Neural cell (in vitro differentiated cells): Measurements from ENCODE around the gene NEK6. TPM values are rescaled to one million over a fixed set of nuclear protein-coding genes. Genes with fewer than 3 reads are reported as not detected.

Experiments used
- H2AFZ ChIP-seq: fragments of 200-600, 300-800 bp; sonication (generic), shearing (Covaris generic); 2 replicates; pipeline ENCODE4 v1.6.0; 2014; ENCODE audit warnings: low read depth, mild to moderate bottlenecking, antibody characterized with exemption, low read length, moderate library complexity
- H3F3A ChIP-seq: fragments of 200-600 bp; shearing (Covaris generic); 2 replicates; pipeline ENCODE4 v1.6.1; 2016; ENCODE audit warnings: mild to moderate bottlenecking, moderate library complexity, mixed read lengths, antibody characterized with exemption, low read length; ENCODE audit not compliant: insufficient read depth, poor library complexity, severe bottlenecking
- H3K27ac ChIP-seq: fragments of 200-600, 300-800 bp; sonication (generic), shearing (Covaris generic); 2 replicates; pipeline ENCODE4 v1.5.1; 2014; ENCODE audit warnings: mild to moderate bottlenecking, low read length, moderate library complexity
- H3K27me3 ChIP-seq: fragments of 300-800, 200-600 bp; sonication (generic), shearing (Covaris generic); 2 replicates; pipeline ENCODE4 v1.6.0; 2014; ENCODE audit warnings: mild to moderate bottlenecking, low read depth, low read length, moderate library complexity; ENCODE audit not compliant: insufficient read depth
- H3K36me3 ChIP-seq: fragments of 300-800, 200-600 bp; sonication (generic), shearing (Covaris generic); 2 replicates; pipeline ENCODE4 v1.5.1; 2014; ENCODE audit warnings: mild to moderate bottlenecking, antibody characterized with exemption, low read length, moderate library complexity; ENCODE audit not compliant: insufficient read depth
- H3K4me2 ChIP-seq: fragments of 300-800, 200-600 bp; sonication (generic), shearing (Covaris generic); 2 replicates; pipeline ENCODE4 v1.6.0; 2014; ENCODE audit warnings: mild to moderate bottlenecking, low read length
- H3K4me3 ChIP-seq: fragments of 300-800, 200-600 bp; sonication (generic), shearing (Covaris generic); 2 replicates; pipeline ENCODE4 v1.5.1; 2014; ENCODE audit warnings: mild to moderate bottlenecking, low read length, moderate library complexity
- H3K79me2 ChIP-seq: fragments of 200-600 bp; shearing (Covaris generic); replicated peaks from 2 replicates; pipeline ENCODE4 v1.6.0; 2014; ENCODE audit warnings: mild to moderate bottlenecking, low read length, moderate library complexity; ENCODE audit not compliant: insufficient read depth
- H3K9ac ChIP-seq: fragments of 300-800, 200-600 bp; sonication (generic), shearing (Covaris generic); 2 replicates; pipeline ENCODE4 v1.6.1; 2016; ENCODE audit warnings: mild to moderate bottlenecking, low read length, mixed read lengths
- H3K9me2 ChIP-seq: fragments of 200-600 bp; shearing (Covaris generic); 2 replicates; pipeline ENCODE4 v1.6.1; 2016; ENCODE audit warnings: mild to moderate bottlenecking, low read length, mixed read lengths; ENCODE audit not compliant: insufficient read depth
- H3K9me3 ChIP-seq: fragments of 200-600, 300-800 bp; sonication (generic), shearing (Covaris generic); 2 replicates; pipeline ENCODE4 v1.6.1; 2016; ENCODE audit warnings: mild to moderate bottlenecking, mixed run types, low read length, moderate library complexity, mixed read lengths
- H4K20me1 ChIP-seq: fragments of 200-600 bp; shearing (Covaris generic); 2 replicates; pipeline ENCODE4 v1.6.1; 2016; ENCODE audit warnings: mild to moderate bottlenecking, mixed run types; ENCODE audit not compliant: insufficient read depth
- EP300 ChIP-seq: fragments of 450-650 bp; conservative IDR thresholded peaks from 2 replicates; pipeline ENCODE4 v1.6.1; 2014; ENCODE audit warnings: antibody characterized with exemption, mild to moderate bottlenecking, moderate library complexity; ENCODE audit not compliant: poor library complexity, severe bottlenecking
- EZH2 ChIP-seq: fragments of 200-600, 300-800 bp; shearing (Covaris generic), sonication (generic); IDR thresholded peaks from 2 replicates; pipeline ENCODE4 v1.6.1; 2014; ENCODE audit warnings: antibody characterized with exemption, low read length, borderline replicate concordance, mild to moderate bottlenecking; ENCODE audit not compliant: insufficient read depth, poor library complexity, severe bottlenecking
- MXI1 ChIP-seq: fragments of 450-650 bp; conservative IDR thresholded peaks from 2 replicates; pipeline ENCODE4 v1.6.1; 2014; ENCODE audit warnings: antibody characterized with exemption, mild to moderate bottlenecking; ENCODE audit not compliant: poor library complexity, severe bottlenecking
- POLR2AphosphoS5 ChIP-seq: IDR thresholded peaks from 2 replicates; pipeline ENCODE4 v1.6.1; 2012
- RAD21 ChIP-seq: fragments of 450-650 bp; conservative IDR thresholded peaks from 2 replicates; pipeline ENCODE4 v1.6.1; 2014; ENCODE audit warnings: antibody characterized with exemption, mild to moderate bottlenecking, moderate library complexity
- SMC3 ChIP-seq: fragments of 450-650 bp; conservative IDR thresholded peaks from 2 replicates; pipeline ENCODE4 v1.6.1; 2014; ENCODE audit warnings: antibody characterized with exemption, mild to moderate bottlenecking, moderate library complexity; ENCODE audit not compliant: poor library complexity
- TAF1 ChIP-seq: IDR thresholded peaks from 2 replicates; pipeline ENCODE4 v1.6.1; 2012; ENCODE audit warnings: low read depth
- polyA plus RNA-seq: library from polyadenylated mRNA; depleted of rRNA; stranded (reverse); fragments of >200 nt; gene quantifications from 2 replicates; pipeline ENCODE4 v1.2.3, GENCODE V29; 2014
- TF ChIP-seq, protein P1 (sequence below): fragments of 450-650 bp; IDR thresholded peaks from 2 replicates; pipeline ENCODE4 v1.5.1; 2014; ENCODE audit warnings: antibody characterized with exemption, mild to moderate bottlenecking, moderate library complexity; ENCODE audit not compliant: poor library complexity, severe bottlenecking
- TF ChIP-seq, protein P2 (sequence below): IDR thresholded peaks from 2 replicates; pipeline ENCODE4 v1.6.1; 2012; ENCODE audit warnings: borderline replicate concordance

NEK6 gene
- polyA plus RNA-seq, 1 donor from 2014 or later: 4.6 TPM

DNA sequence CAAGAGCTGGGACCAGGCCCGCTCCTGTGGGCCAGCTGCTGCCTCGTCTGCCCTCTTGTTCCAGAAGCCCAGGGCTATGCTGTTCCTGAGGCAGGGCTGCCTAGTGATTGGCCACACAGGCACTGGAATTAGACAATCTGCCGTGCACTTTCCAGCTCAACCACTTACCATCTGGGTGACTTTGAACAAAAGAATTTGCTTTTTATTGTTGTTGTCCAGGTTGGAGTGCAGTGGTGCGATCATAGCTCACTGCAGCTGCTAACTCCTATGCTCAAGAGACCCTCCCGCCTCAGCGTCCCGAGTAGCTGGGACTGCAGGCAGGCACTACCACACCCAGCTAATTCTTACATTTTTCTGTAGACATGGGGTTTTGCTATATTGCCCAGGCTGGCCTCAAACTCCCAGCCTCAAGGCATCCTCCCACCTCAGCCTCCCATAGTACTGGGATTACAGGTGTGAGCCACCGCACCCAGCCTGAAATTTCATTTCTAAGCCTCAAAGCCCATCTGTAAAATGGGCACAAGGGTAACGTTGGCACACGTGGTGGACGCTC lies 1.2 kb upstream of the NEK6 start:
- no peaks in the 10 kb centered on the region for H3K9me3 ChIP-seq
- H3K27ac ChIP-seq: no peak overlapping the region
- TF ChIP-seq MXI1 (no peak), RAD21 (no peak), POLR2AphosphoS5 (no peak), EZH2 (no peak), EP300 (no peak), TAF1 (no peak), SMC3 (no peak)
- TF ChIP-seq, protein P1, sequence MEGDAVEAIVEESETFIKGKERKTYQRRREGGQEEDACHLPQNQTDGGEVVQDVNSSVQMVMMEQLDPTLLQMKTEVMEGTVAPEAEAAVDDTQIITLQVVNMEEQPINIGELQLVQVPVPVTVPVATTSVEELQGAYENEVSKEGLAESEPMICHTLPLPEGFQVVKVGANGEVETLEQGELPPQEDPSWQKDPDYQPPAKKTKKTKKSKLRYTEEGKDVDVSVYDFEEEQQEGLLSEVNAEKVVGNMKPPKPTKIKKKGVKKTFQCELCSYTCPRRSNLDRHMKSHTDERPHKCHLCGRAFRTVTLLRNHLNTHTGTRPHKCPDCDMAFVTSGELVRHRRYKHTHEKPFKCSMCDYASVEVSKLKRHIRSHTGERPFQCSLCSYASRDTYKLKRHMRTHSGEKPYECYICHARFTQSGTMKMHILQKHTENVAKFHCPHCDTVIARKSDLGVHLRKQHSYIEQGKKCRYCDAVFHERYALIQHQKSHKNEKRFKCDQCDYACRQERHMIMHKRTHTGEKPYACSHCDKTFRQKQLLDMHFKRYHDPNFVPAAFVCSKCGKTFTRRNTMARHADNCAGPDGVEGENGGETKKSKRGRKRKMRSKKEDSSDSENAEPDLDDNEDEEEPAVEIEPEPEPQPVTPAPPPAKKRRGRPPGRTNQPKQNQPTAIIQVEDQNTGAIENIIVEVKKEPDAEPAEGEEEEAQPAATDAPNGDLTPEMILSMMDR: no peak
- TF ChIP-seq, protein P2, sequence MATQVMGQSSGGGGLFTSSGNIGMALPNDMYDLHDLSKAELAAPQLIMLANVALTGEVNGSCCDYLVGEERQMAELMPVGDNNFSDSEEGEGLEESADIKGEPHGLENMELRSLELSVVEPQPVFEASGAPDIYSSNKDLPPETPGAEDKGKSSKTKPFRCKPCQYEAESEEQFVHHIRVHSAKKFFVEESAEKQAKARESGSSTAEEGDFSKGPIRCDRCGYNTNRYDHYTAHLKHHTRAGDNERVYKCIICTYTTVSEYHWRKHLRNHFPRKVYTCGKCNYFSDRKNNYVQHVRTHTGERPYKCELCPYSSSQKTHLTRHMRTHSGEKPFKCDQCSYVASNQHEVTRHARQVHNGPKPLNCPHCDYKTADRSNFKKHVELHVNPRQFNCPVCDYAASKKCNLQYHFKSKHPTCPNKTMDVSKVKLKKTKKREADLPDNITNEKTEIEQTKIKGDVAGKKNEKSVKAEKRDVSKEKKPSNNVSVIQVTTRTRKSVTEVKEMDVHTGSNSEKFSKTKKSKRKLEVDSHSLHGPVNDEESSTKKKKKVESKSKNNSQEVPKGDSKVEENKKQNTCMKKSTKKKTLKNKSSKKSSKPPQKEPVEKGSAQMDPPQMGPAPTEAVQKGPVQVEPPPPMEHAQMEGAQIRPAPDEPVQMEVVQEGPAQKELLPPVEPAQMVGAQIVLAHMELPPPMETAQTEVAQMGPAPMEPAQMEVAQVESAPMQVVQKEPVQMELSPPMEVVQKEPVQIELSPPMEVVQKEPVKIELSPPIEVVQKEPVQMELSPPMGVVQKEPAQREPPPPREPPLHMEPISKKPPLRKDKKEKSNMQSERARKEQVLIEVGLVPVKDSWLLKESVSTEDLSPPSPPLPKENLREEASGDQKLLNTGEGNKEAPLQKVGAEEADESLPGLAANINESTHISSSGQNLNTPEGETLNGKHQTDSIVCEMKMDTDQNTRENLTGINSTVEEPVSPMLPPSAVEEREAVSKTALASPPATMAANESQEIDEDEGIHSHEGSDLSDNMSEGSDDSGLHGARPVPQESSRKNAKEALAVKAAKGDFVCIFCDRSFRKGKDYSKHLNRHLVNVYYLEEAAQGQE: no peak
- no peaks in the 10 kb centered on the region for H3F3A ChIP-seq
- no peak overlapping the region for H2AFZ ChIP-seq
- H3K27me3 ChIP-seq: no peaks in the 10 kb centered on the region
- H3K36me3 ChIP-seq: no peaks in the 10 kb centered on the region
- peaks cover 22% of the 10 kb centered on the region for H3K79me2 ChIP-seq
- H3K9ac ChIP-seq: no peak overlapping the region
- H4K20me1 ChIP-seq: no peaks in the 10 kb centered on the region
- H3K4me2 ChIP-seq: no peak overlapping the region
- no peaks in the 10 kb centered on the region for H3K9me2 ChIP-seq
- no peak overlapping the region for H3K4me3 ChIP-seq

DNA sequence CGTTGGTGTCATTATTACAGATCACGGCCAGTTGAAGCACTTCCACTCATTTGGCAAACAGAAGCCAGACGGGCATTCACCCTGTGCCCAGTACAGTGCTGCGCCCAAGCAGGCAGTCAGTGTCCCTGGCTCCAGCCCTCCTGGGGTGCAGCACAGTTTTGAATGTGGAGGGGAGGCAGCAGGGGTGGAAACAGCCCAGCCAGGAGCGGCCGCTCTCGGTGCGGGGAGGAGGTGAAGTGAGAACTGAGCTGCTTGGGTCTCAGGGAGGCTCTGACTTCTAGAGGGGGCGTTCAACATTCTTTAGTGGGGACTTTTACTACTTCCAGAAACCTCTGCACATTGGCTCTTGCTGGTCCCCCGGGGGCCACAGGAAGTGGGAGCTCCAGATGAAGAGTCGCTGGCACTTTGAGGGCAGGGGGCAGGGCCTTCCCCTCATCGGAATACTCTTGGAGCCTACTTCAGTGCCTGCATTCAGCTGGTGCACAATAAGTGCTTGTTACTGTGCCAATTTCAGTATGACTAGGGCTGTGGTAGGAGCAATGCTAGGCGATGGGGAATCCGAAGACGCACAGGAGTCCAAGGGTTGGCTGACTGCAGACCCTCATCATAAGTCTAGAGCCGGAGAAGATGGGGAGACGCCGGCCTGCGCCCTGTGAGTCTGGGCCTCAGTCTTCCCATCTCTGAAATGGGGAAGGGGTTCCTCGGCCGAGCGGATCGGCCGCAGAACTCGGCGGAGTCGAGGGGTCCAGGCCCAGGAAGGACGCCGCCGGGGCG lies 492 bp upstream of the NEK6 start:
- TF ChIP-seq EZH2: no peak
- TF ChIP-seq, protein P2: no peak
- TF ChIP-seq MXI1: no peak
- TF ChIP-seq SMC3: no peak
- TF ChIP-seq, protein P1: no peak
- TF ChIP-seq RAD21: no peak
- no peak for TF ChIP-seq EP300
- no peak for TF ChIP-seq TAF1
- no peak for TF ChIP-seq POLR2AphosphoS5
- Histone ChIP-seq H3K4me3 (peak overlapping the region; percentile 52), H3K9me3 (no peaks in the 10 kb centered on the region), H3K9ac (no peak overlapping the region), H3F3A (no peaks in the 10 kb centered on the region), H3K36me3 (no peaks in the 10 kb centered on the region), H3K9me2 (no peaks in the 10 kb centered on the region), H3K4me2 (no peak overlapping the region), H3K27ac (no peak overlapping the region), H2AFZ (no peak overlapping the region), H4K20me1 (no peaks in the 10 kb centered on the region), H3K79me2 (peaks cover 22% of the 10 kb centered on the region), H3K27me3 (no peaks in the 10 kb centered on the region)
